Upper lobe of left lung (tissue), 6 donors: ENCODE data around the gene SPRR5. TPM values are rescaled to one million over a fixed set of nuclear protein-coding genes. Genes with fewer than 3 reads are reported as not detected.

Source experiments
- ATAC-seq, 2 donors: fragments of 200-7000 bp; cut with Tn5 transposase; one replicate each; pipeline ENCODE4 v1.9.1; 2022; ENCODE audit warnings: mild to moderate bottlenecking in 2 of 2, moderate library complexity in 2 of 2; ENCODE audit not compliant: low FRiP score in 2 of 2
- DNase-seq, 2 donors: peaks; one replicate each; pipeline ENCODE4 v3.0.0-alpha.2; 2019 to 2020
- H3K27ac ChIP-seq, 4 donors: fragments of 200-600 bp; sonication (generic); one replicate each; pipeline ENCODE4 v1.5.1; 2016 to 2019
- H3K27me3 ChIP-seq, 4 donors: fragments of 200-600 bp; sonication (generic); one replicate each; pipeline ENCODE4 v1.5.1; 2017 to 2019
- H3K36me3 ChIP-seq, 4 donors: fragments of 200-600 bp; sonication (generic); one replicate each; pipeline ENCODE4 v1.5.1; 2016 to 2019
- H3K4me1 ChIP-seq, 4 donors: fragments of 200-600 bp; sonication (generic); one replicate each; pipeline ENCODE4 v1.5.1; 2018 to 2019
- H3K4me3 ChIP-seq, 4 donors: fragments of 200-600 bp; sonication (generic); one replicate each; pipeline ENCODE4 v1.5.1; 2017 to 2019; ENCODE audit warnings: mild to moderate bottlenecking in 2 of 4, moderate library complexity in 1 of 4
- H3K9me3 ChIP-seq, 4 donors: fragments of 200-600 bp; sonication (generic); one replicate each; pipeline ENCODE4 v1.5.1; 2018 to 2019
- EP300 ChIP-seq, 4 donors: sonication (generic); formaldehyde crosslinking; IDR thresholded peaks; one replicate each; pipeline ENCODE4 v1.5.1; 2017; ENCODE audit warnings: antibody characterized with exemption in 4 of 4, control low read depth in 2 of 4
- POLR2A ChIP-seq, 4 donors: fragments of 450-650 bp; IDR thresholded peaks; one replicate each; pipeline ENCODE4 v1.5.1; 2016 to 2017; ENCODE audit warnings: antibody characterized with exemption in 4 of 4, mild to moderate bottlenecking in 2 of 4
- POLR2AphosphoS5 ChIP-seq, 2 donors: sonication (generic); formaldehyde crosslinking; IDR thresholded peaks; one replicate each; pipeline ENCODE4 v1.5.1; 2017; ENCODE audit warnings: antibody characterized with exemption in 2 of 2
- WGBS, 2 donors: methylation state at CpG; one replicate each; pipeline ENCODE4 v1.1.5; 2017 to 2018; 5-methylcytosine and 5-hydroxymethylcytosine counted together
- total RNA-seq, 6 donors: library from RNA; depleted of rRNA in 4 of 6; stranded (reverse); fragments of >200 nt in 4 of 6; gene quantifications; one replicate each; pipeline versions ENCODE4 v1.1.0 to v1.2.1, GENCODE V29; 2016 to 2021
- TF ChIP-seq, protein P1 (sequence below), 6 experiments: fragments of 450-650 bp in 4 of 6; fragments of 200-600 bp in 2 of 6; sonication (generic) in 2 of 6; IDR thresholded peaks; one replicate each; pipeline ENCODE4 v1.5.1; 2016 to 2019; ENCODE audit warnings: antibody characterized with exemption in 6 of 6
- donor health status: DM: no; HTN: no; CAD: no; lungs with moderate emphysema.
- donor health status: DM: no; HTN: yes; CAD: no; lungs with severe emphysema.

Gene SPRR5
- total RNA-seq, 6 donors from 2014 or later = not detected

DNA sequence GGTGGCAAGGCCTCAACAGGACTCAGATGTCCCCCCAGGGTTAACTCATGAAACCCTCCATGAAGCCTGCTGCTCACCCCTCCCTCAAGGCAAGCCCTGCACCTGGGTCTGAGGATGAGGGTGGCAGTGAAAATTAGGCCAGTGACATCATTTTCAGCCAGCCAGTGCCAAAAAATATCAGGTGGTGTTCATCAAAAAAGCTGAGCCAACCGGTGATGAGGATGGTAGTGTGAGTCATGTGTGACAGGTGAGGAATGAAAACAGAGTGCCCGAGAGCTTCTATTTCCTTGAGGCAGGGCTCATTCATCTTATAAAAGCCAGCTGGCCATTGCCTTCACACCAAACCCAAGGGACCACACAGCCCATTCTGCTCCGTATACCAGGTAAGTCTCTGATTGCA lies 36.7 kb downstream of the SPRR5 start, which contains the start of gene SPRR1A:
SPRR1A (plus strand) TSS at position 339 of the 400 bp plus-strand sequence. CDS start 1,150 bp downstream, outside the sequence.
- no peak within 1 kb of the TSS for H3K27ac ChIP-seq
- no peaks in the 10 kb centered on the region for H3K27me3 ChIP-seq
- TF ChIP-seq POLR2A (IDR thresholded peaks at IDR 0.05) (no peak), POLR2AphosphoS5 (IDR thresholded peaks at IDR 0.05) (no peak), EP300 (IDR thresholded peaks at IDR 0.05) (no peak)
- TF ChIP-seq, protein P1, sequence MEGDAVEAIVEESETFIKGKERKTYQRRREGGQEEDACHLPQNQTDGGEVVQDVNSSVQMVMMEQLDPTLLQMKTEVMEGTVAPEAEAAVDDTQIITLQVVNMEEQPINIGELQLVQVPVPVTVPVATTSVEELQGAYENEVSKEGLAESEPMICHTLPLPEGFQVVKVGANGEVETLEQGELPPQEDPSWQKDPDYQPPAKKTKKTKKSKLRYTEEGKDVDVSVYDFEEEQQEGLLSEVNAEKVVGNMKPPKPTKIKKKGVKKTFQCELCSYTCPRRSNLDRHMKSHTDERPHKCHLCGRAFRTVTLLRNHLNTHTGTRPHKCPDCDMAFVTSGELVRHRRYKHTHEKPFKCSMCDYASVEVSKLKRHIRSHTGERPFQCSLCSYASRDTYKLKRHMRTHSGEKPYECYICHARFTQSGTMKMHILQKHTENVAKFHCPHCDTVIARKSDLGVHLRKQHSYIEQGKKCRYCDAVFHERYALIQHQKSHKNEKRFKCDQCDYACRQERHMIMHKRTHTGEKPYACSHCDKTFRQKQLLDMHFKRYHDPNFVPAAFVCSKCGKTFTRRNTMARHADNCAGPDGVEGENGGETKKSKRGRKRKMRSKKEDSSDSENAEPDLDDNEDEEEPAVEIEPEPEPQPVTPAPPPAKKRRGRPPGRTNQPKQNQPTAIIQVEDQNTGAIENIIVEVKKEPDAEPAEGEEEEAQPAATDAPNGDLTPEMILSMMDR (IDR thresholded peaks at IDR 0.05) = no peak
- WGBS, 2 donors = 74 to 88% methylated on average over 3 of the region's 3 CpGs
- H3K9me3 ChIP-seq = no peaks in the 10 kb centered on the region
- H3K4me3 ChIP-seq = no peak within 1 kb of the TSS
- no peaks in the 10 kb centered on the region for H3K4me1 ChIP-seq
- DNase-seq = no peak
- no peaks in the 10 kb centered on the region for H3K36me3 ChIP-seq
- ATAC-seq = no peak

DNA sequence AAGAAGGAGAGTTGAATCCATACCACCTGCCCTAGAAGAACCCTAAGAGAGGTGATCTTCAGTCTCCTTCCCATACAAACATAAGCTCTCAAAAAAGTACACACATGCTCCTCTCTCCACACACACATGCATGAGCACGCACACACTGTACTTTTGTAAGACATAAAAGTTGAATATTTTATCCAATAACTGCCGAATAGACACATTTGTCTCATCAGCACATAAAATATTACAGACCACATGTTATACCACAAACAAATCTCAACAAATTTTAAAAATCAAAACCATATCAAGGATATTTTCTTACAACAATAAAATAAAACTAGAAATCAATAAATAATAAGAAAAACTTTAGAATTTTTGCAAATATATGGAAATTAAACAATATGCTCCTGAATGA lies 39.6 kb downstream of the SPRR5 start:
- Histone ChIP-seq H3K27ac (no peak overlapping the region), H3K27me3 (no peaks in the 10 kb centered on the region), H3K4me3 (no peak overlapping the region), H3K4me1 (no peaks in the 10 kb centered on the region), H3K9me3 (no peaks in the 10 kb centered on the region), H3K36me3 (no peaks in the 10 kb centered on the region)
- ATAC-seq (no peak), DNase-seq (no peak)
- TF ChIP-seq POLR2AphosphoS5 (IDR thresholded peaks at IDR 0.05) (no peak), EP300 (IDR thresholded peaks at IDR 0.05) (no peak), POLR2A (IDR thresholded peaks at IDR 0.05) (no peak)
- TF ChIP-seq, protein P1 (IDR thresholded peaks at IDR 0.05) = no peak
- 85 to 88% methylated on average over 2 of the region's 2 CpGs for WGBS, 2 donors

- TF ChIP-seq POLR2A (IDR thresholded peaks at IDR 0.05) (no peak), EP300 (IDR thresholded peaks at IDR 0.05) (no peak), POLR2AphosphoS5 (IDR thresholded peaks at IDR 0.05) (no peak)
- TF ChIP-seq, protein P1 (IDR thresholded peaks at IDR 0.05) = no peak
- ATAC-seq (no peak), DNase-seq (peak in 1 of 2 donors; percentile 5)
- no peak overlapping the region for H3K27ac ChIP-seq
- no peaks in the 10 kb centered on the region for H3K36me3 ChIP-seq
- H3K4me3 ChIP-seq = no peak overlapping the region
- no peaks in the 10 kb centered on the region for H3K9me3 ChIP-seq
- H3K4me1 ChIP-seq = no peaks in the 10 kb centered on the region
- no peaks in the 10 kb centered on the region for H3K27me3 ChIP-seq
- WGBS, 2 donors = 79 to 84% methylated on average over 6 of the region's 6 CpGs
Measured at GRCh38 chr1:152993186-152993585, 46.2 kb downstream of the SPRR5 start.

DNA sequence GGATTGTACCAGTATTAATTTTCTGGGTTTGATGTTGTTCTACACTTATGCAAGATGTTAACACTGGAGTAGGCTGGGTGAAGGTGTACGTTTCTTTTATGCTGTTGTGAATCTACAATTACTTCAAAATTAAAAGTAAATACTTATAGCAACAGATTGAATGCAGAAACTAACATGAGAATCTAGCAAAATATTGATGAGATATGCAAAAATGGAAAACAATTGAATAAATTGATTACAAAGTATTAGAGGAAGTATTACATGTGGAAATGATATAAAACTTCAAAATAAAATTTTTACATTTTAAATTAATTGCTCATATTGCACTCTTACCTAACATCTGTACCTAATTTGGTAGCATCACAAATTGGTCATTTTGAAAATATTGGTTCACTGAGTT lies 48.8 kb downstream of the SPRR5 start:
- Histone ChIP-seq H3K27me3 (no peaks in the 10 kb centered on the region), H3K27ac (no peak overlapping the region), H3K4me1 (no peaks in the 10 kb centered on the region), H3K4me3 (no peak overlapping the region), H3K36me3 (no peaks in the 10 kb centered on the region), H3K9me3 (no peaks in the 10 kb centered on the region)
- TF ChIP-seq EP300 (IDR thresholded peaks at IDR 0.05) (no peak), POLR2A (IDR thresholded peaks at IDR 0.05) (no peak), POLR2AphosphoS5 (IDR thresholded peaks at IDR 0.05) (no peak)
- TF ChIP-seq, protein P1 (IDR thresholded peaks at IDR 0.05) = no peak
- WGBS, 2 donors = 26 to 28% methylated on average over 1 of the region's 1 CpG
- DNase-seq = no peak
- ATAC-seq = no peak

DNA sequence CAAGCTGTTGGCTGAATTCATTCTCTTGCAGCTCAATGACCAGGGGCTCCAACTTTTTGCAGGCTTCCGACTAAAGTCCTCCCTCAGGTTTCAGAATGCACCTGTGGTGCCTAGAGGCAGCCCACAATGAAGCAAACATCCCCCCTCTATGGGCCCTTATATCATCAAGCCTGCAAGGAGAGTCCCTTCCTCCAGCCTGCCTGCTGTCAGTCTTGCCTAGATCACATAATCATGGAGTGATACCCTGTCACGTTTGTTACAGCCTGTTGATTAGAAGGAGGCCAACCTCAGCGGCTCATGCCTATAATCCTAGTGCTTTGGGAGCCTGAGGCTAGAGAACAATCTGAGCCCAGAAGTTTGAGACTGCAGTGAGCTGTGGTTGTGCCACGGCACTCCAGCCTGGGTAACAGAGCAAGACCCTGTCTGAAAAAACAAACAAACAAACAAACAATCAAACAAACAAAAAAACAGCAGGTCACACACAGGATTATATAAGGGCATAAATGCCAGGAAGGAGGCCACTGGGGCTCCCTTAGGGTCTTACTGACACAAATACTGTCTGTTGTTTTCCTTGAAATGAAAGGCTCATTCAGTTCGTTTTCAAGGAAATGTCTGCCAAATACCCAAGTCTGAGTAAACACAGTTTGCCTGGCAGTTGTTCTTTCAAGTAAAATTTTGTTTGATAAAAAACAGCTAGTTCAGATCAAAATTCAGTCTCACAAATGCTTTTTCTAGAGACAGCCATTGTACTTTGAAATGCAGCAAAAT lies 49.8 kb downstream of the SPRR5 start:
- no peak overlapping the region for H3K27ac ChIP-seq
- H3K27me3 ChIP-seq = no peaks in the 10 kb centered on the region
- H3K4me1 ChIP-seq = no peaks in the 10 kb centered on the region
- H3K9me3 ChIP-seq = no peaks in the 10 kb centered on the region
- no peaks in the 10 kb centered on the region for H3K36me3 ChIP-seq
- ATAC-seq (no peak), DNase-seq (no peak)
- H3K4me3 ChIP-seq = no peak overlapping the region
- 22 to 32% methylated on average over 5 of the region's 5 CpGs for WGBS, 2 donors
- TF ChIP-seq, protein P1 (IDR thresholded peaks at IDR 0.05) = no peak
- TF ChIP-seq POLR2A (IDR thresholded peaks at IDR 0.05) (no peak), EP300 (IDR thresholded peaks at IDR 0.05) (no peak), POLR2AphosphoS5 (IDR thresholded peaks at IDR 0.05) (no peak)
